Skeletal muscle cell (primary cell): ENCODE results near the gene PCNX1.

Source experiments
- DNase-seq: peaks from one replicate; pipeline ENCODE4 v3.0.0-alpha.2; 2010; ENCODE audit warnings: low read depth
- H3K4me3 ChIP-seq: 2 replicates; pipeline ENCODE4 v1.5.1; 2011; ENCODE audit warnings: low read depth, mild to moderate bottlenecking, control low read depth, low read length, moderate library complexity

The PCNX1 gene

GRCh38 chr14:70943838-70944237 lies 36.6 kb downstream of the PCNX1 start:
- H3K4me3 ChIP-seq: no peak overlapping the region
- DNase-seq: no peak

- no peak for DNase-seq
- no peak overlapping the region for H3K4me3 ChIP-seq
These were observed 40.5 kb downstream of the PCNX1 start for GRCh38 chr14:70947739-70948138.

GRCh38 chr14:70952485-70952884 lies 45.2 kb downstream of the PCNX1 start:
- no peak for DNase-seq
- H3K4me3 ChIP-seq: no peak overlapping the region

- H3K4me3 ChIP-seq: no peak overlapping the region
- no peak for DNase-seq
These were observed 46.8 kb downstream of the PCNX1 start for GRCh38 chr14:70954068-70954467.

- no peak overlapping the region for H3K4me3 ChIP-seq
- DNase-seq: no peak
These were observed 48.6 kb downstream of the PCNX1 start for GRCh38 chr14:70955543-70956480.

GRCh38 chr14:70956511-70956910 lies 49.3 kb downstream of the PCNX1 start:
- no peak for DNase-seq
- H3K4me3 ChIP-seq: no peak overlapping the region

GRCh38 chr14:70957710-70958109 lies 50.5 kb downstream of the PCNX1 start:
- H3K4me3 ChIP-seq: no peak overlapping the region
- DNase-seq: no peak

- no peak for DNase-seq
- no peak overlapping the region for H3K4me3 ChIP-seq
These were observed 55.7 kb downstream of the PCNX1 start for GRCh38 chr14:70962935-70963334.

GRCh38 chr14:70964492-70964891 lies 57.2 kb downstream of the PCNX1 start:
- no peak for DNase-seq
- H3K4me3 ChIP-seq: no peak overlapping the region

- DNase-seq: no peak
These were observed 64.3 kb downstream of the PCNX1 start for GRCh38 chr14:70971560-70971959.

GRCh38 chr14:70972107-70972976 lies 65.1 kb downstream of the PCNX1 start:
- peak; percentile 52 for DNase-seq
- no peak overlapping the region for H3K4me3 ChIP-seq

More at GRCh38 chr14:70971560-70971959, 64.3 kb downstream of the PCNX1 start:
- no peak overlapping the region for H3K4me3 ChIP-seq

- DNase-seq: no peak
These were observed 69.3 kb downstream of the PCNX1 start for GRCh38 chr14:70976591-70976990.

GRCh38 chr14:70981000-70981952 lies 74.0 kb downstream of the PCNX1 start:
- H3K4me3 ChIP-seq: no peak overlapping the region
- no peak for DNase-seq

More at GRCh38 chr14:70976591-70976990, 69.3 kb downstream of the PCNX1 start:
- no peak overlapping the region for H3K4me3 ChIP-seq

GRCh38 chr14:70982200-70982599 lies 74.9 kb downstream of the PCNX1 start:
- DNase-seq: no peak
- no peak overlapping the region for H3K4me3 ChIP-seq

GRCh38 chr14:70987041-70987440 lies 79.8 kb downstream of the PCNX1 start:
- no peak overlapping the region for H3K4me3 ChIP-seq
- DNase-seq: no peak

GRCh38 chr14:70988452-70988851 lies 81.2 kb downstream of the PCNX1 start:
- no peak overlapping the region for H3K4me3 ChIP-seq
- no peak for DNase-seq

- no peak overlapping the region for H3K4me3 ChIP-seq
- DNase-seq: no peak
These were observed 86.7 kb downstream of the PCNX1 start for GRCh38 chr14:70993931-70994330.

- H3K4me3 ChIP-seq: no peak overlapping the region
- no peak for DNase-seq
These were observed 88.0 kb downstream of the PCNX1 start for GRCh38 chr14:70995211-70995610.

GRCh38 chr14:70995671-70996070 lies 88.4 kb downstream of the PCNX1 start:
- no peak overlapping the region for H3K4me3 ChIP-seq
- DNase-seq: no peak
